NCI-H526 (cell line): ENCODE measurements around the gene ATP6V0B.
A peak's percentile ranks its signal among the peaks of the same experiment; 100 is the strongest.

Experiments
- DNase-seq, 2 experiments: peaks; one replicate each; lab custom pipeline; 2025; lab: John Stamatoyannopoulos, UW

Gene ATP6V0B

GRCh38 chr1:43974443-43975248 lies at the start of gene ATP6V0B:
Gene ATP6V0B, plus strand, starts transcription at chr1:43974960. Its CDS starts 81 bp downstream, at chr1:43975041.
- peak; percentile 94 to 100 for DNase-seq

GRCh38 chr1:43925846-43926245 lies 48.9 kb upstream of the ATP6V0B start:
- no peak for DNase-seq

- peak; percentile 41 to 77 for DNase-seq
Measured at GRCh38 chr1:43930168-43930948, 44.4 kb upstream of the ATP6V0B start.

- no peak for DNase-seq
Measured at GRCh38 chr1:43930949-43931275, 43.8 kb upstream of the ATP6V0B start.

- DNase-seq, result no peak
Measured at GRCh38 chr1:43931711-43932660, 42.8 kb upstream of the ATP6V0B start.

- peak; percentile 47 to 87 for DNase-seq
Measured at GRCh38 chr1:43932786-43933385, 41.9 kb upstream of the ATP6V0B start.

GRCh38 chr1:43933386-43934100 lies 41.2 kb upstream of the ATP6V0B start, which contains the start of gene ARTN:
Gene ARTN, plus strand, starts transcription at chr1:43933801. Its CDS starts 1,856 bp downstream, at chr1:43935657.
- peak; percentile 47 to 88 for DNase-seq

GRCh38 chr1:43934101-43934985 lies 40.4 kb upstream of the ATP6V0B start:
- DNase-seq, result peak; percentile 75 to 93

- no peak for DNase-seq
Measured at GRCh38 chr1:43934986-43935324, 39.8 kb upstream of the ATP6V0B start.

- DNase-seq, result peak; percentile 86 to 93
Measured at GRCh38 chr1:43935711-43936427, 38.9 kb upstream of the ATP6V0B start.

- DNase-seq, result peak; percentile 47 to 88
Measured at GRCh38 chr1:43936431-43937151, 38.2 kb upstream of the ATP6V0B start.

GRCh38 chr1:43937179-43937865 lies 37.4 kb upstream of the ATP6V0B start:
- no peak for DNase-seq

GRCh38 chr1:43938383-43938782 lies 36.4 kb upstream of the ATP6V0B start:
- DNase-seq, result no peak

- DNase-seq, result no peak
Measured at GRCh38 chr1:43938892-43939587, 35.7 kb upstream of the ATP6V0B start.

GRCh38 chr1:43942411-43942810 lies 32.3 kb upstream of the ATP6V0B start:
- no peak for DNase-seq

- DNase-seq, result no peak
Measured at GRCh38 chr1:43944860-43945259, 29.9 kb upstream of the ATP6V0B start.

GRCh38 chr1:43945674-43946235 lies 29.0 kb upstream of the ATP6V0B start:
- DNase-seq, result peak in 1 of 2 experiments; percentile 34
